GM12878 (cell line): ENCODE data around the gene ARID3A. TPM values are rescaled to one million over a fixed set of nuclear protein-coding genes. Genes with fewer than 3 reads are reported as not detected.

Experiments used
- CBX3 ChIP-seq: fragments of 200-600 bp; sonication (generic); IDR thresholded peaks from 2 replicates; pipeline ENCODE4 v1.6.1; 2016; ENCODE audit warnings: low read depth, borderline replicate concordance
- CHD4 ChIP-seq: fragments of 200-600 bp; sonication (generic); IDR thresholded peaks from 2 replicates; pipeline ENCODE4 v1.6.1; 2016; ENCODE audit warnings: mild to moderate bottlenecking
- DPF2 ChIP-seq: fragments of 450-650 bp; IDR thresholded peaks from 2 replicates; pipeline ENCODE4 v1.6.1; 2017; ENCODE audit warnings: mild to moderate bottlenecking
- ESRRA ChIP-seq: IDR thresholded peaks from 2 replicates; pipeline ENCODE4 v1.6.1; 2012; ENCODE audit warnings: mild to moderate bottlenecking, low read length, improper control_type of control experiment
- EZH2 ChIP-seq: IDR thresholded peaks from 2 replicates; pipeline ENCODE4 v1.6.1; 2012; ENCODE audit warnings: low read depth, mild to moderate bottlenecking, control low read depth, inconsistent platforms, low read length, borderline replicate concordance; ENCODE audit not compliant: control insufficient read depth
- FOXK2 ChIP-seq: fragments of 450-650 bp; IDR thresholded peaks from 2 replicates; pipeline ENCODE4 v1.6.1; 2017; ENCODE audit warnings: mild to moderate bottlenecking, moderate library complexity
- HCFC1 ChIP-seq: fragments of 150-350 bp; IDR thresholded peaks from 2 replicates; pipeline ENCODE4 v1.6.1; 2014; ENCODE audit warnings: low read length
- KAT2A ChIP-seq: conservative IDR thresholded peaks from 2 replicates; pipeline ENCODE4 v1.6.1; 2011; ENCODE audit warnings: low read depth, low read length; ENCODE audit not compliant: control insufficient read depth
- KLF5 ChIP-seq: fragments of 450-650 bp; IDR thresholded peaks from 2 replicates; pipeline ENCODE4 v1.6.1; 2014; ENCODE audit warnings: mild to moderate bottlenecking; ENCODE audit not compliant: partially characterized antibody
- MLLT1 ChIP-seq: fragments of 450-650 bp; IDR thresholded peaks from 2 replicates; pipeline ENCODE4 v1.6.1; 2016; ENCODE audit warnings: mild to moderate bottlenecking
- MTA2 ChIP-seq: fragments of 450-650 bp; IDR thresholded peaks from 2 replicates; pipeline ENCODE4 v1.6.1; 2016; ENCODE audit warnings: low read depth, mild to moderate bottlenecking, moderate library complexity
- MXI1 ChIP-seq: fragments of 150-350 bp; IDR thresholded peaks from 2 replicates; pipeline ENCODE4 v1.6.1; 2011; ENCODE audit warnings: low read depth, mild to moderate bottlenecking, inconsistent platforms, low read length, improper control_type of control experiment
- NFIC ChIP-seq: IDR thresholded peaks from 2 replicates; pipeline ENCODE4 v1.6.1; 2012; ENCODE audit warnings: low read depth, mild to moderate bottlenecking, inconsistent platforms, low read length, moderate library complexity
- NFXL1 ChIP-seq: fragments of 450-650 bp; IDR thresholded peaks from 2 replicates; pipeline ENCODE4 v1.6.1; 2017; ENCODE audit warnings: antibody characterized with exemption, mild to moderate bottlenecking, borderline replicate concordance
- NR2F1 ChIP-seq: fragments of 450-650 bp; conservative IDR thresholded peaks from 2 replicates; pipeline ENCODE4 v1.6.1; 2017; ENCODE audit warnings: mild to moderate bottlenecking
- PML ChIP-seq: IDR thresholded peaks from 2 replicates; pipeline ENCODE4 v1.6.1; 2012; ENCODE audit warnings: low read length, inconsistent platforms
- RAD51 ChIP-seq: fragments of 450-650 bp; IDR thresholded peaks from 2 replicates; pipeline ENCODE4 v1.6.1; 2016; ENCODE audit warnings: moderate library complexity, mild to moderate bottlenecking, inconsistent platforms
- RFX5 ChIP-seq: IDR thresholded peaks from 2 replicates; pipeline ENCODE4 v1.6.1; 2011; ENCODE audit warnings: low read depth, low read length, improper control_type of control experiment
- SP1 ChIP-seq: IDR thresholded peaks from one replicate; pipeline ENCODE4 v1.6.1; 2011; ENCODE audit warnings: low read depth, low read length
- SPI1 ChIP-seq: IDR thresholded peaks from 2 replicates; pipeline ENCODE4 v1.6.1; 2011; ENCODE audit warnings: low read depth, mild to moderate bottlenecking, low read length, moderate library complexity, borderline replicate concordance; ENCODE audit not compliant: insufficient read depth
- SREBF1 ChIP-seq: IDR thresholded peaks from 2 replicates; pipeline ENCODE4 v1.6.1; 2012; ENCODE audit warnings: mild to moderate bottlenecking, low read length
- SREBF2 ChIP-seq: IDR thresholded peaks from 2 replicates; pipeline ENCODE4 v1.6.1; 2012; ENCODE audit warnings: mild to moderate bottlenecking, low read length
- USF1 ChIP-seq: IDR thresholded peaks from 2 replicates; pipeline ENCODE4 v1.6.1; 2011; ENCODE audit warnings: borderline replicate concordance, low read depth, mild to moderate bottlenecking, moderate library complexity, mixed read lengths, low read length; ENCODE audit not compliant: insufficient read depth; ENCODE audit errors: extremely low read length
- YY1 ChIP-seq: IDR thresholded peaks from 2 replicates; pipeline ENCODE4 v1.6.1; 2011; ENCODE audit warnings: low read depth, mild to moderate bottlenecking, low read length
- ZNF217 ChIP-seq: fragments of 450-650 bp; IDR thresholded peaks from 2 replicates; pipeline ENCODE4 v1.6.1; 2017; ENCODE audit warnings: antibody characterized with exemption, mild to moderate bottlenecking
- ZNF274 ChIP-seq: IDR thresholded peaks from one replicate; pipeline ENCODE4 v1.8.0; 2011; ENCODE audit not compliant: insufficient read length, insufficient read depth
- polyA plus RNA-seq, 11 experiments: library from polyadenylated mRNA; depleted of rRNA in 4 of 11; unstranded in 6 of 11; stranded (reverse) in 5 of 11; fragments of >200 nt; fragmentation: Nextera tagmentation in 4 of 11; fragmentation: Illumina TruSeq in 1 of 11; extraction: Ambion mirVana in 4 of 11; extraction: Trizol in 1 of 11; gene quantifications; 1 replicate in 1 of 11; 2 replicates in 10 of 11; pipeline versions ENCODE4 v1.2.1 to v1.2.3, GENCODE V29; 2011 to 2016; ENCODE audit warnings: inconsistent platforms in 2 of 11, missing spikeins in 2 of 11, low read depth in 1 of 11
- total RNA-seq, 4 experiments: library from RNA; depleted of rRNA in 3 of 4; stranded (reverse); fragments of >200 nt in 3 of 4; fragmentation: Illumina TruSeq in 1 of 4; extraction: Trizol in 1 of 4; gene quantifications; 2 replicates each; pipeline versions ENCODE4 v1.2.1 to v1.2.3, GENCODE V29; 2013 to 2021
- TF ChIP-seq, protein P1 (sequence below): IDR thresholded peaks from 2 replicates; pipeline ENCODE4 v1.6.1; 2012; ENCODE audit warnings: low read depth, low read length, improper control_type of control experiment
- TF ChIP-seq, protein P2 (sequence below): IDR thresholded peaks from 2 replicates; pipeline ENCODE4 v1.6.1; 2011; ENCODE audit warnings: low read depth, mild to moderate bottlenecking, low read length, moderate library complexity, borderline replicate concordance; ENCODE audit errors: extremely low read depth

ARID3A gene
- total and polyA plus RNA-seq, 10 of the 15 experiments (the other 5 are each of a cell fraction or from before 2014, with no cell fraction given) = 0.76 to 70.0 (median 16.7) TPM

DNA sequence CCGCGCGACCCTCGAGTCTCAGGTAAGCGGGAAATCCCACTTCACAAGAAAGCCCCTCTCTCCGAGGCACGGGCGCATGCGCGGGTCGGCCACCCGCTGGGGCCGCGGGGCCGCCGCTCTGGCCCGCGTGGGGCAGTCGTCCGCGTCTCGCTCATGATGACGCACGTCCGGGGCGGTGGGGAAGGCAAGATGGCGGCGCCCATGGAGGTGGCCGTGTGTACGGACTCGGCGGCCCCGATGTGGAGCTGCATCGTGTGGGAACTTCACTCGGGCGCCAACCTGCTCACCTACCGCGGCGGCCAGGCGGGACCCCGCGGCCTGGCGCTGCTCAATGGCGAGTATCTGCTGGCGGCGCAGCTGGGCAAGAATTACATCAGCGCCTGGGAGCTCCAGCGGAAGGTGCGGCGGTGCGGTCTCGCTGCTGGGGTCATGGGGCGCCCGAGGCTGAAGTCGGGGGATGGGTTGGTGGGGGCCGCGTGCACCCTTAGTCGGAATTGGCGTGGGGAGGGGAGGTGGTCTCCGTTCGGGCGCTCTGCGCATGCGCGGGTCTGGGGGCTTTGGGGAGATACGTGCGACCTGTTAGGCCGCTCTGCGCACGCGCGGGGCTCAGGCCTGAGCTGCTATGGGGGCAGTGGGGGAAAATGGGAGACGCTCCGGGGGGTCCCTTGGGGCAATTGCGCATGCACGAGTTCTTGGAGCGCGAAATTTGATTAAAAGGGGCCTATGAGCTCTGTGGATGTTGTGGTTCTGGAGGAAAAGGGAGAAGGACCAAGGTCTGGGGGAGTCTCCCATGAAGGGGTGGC, 58.5 kb downstream of the ARID3A start, which contains the start of gene WDR18 (continued):
- no peak for TF ChIP-seq SREBF1
- TF ChIP-seq, protein P1, sequence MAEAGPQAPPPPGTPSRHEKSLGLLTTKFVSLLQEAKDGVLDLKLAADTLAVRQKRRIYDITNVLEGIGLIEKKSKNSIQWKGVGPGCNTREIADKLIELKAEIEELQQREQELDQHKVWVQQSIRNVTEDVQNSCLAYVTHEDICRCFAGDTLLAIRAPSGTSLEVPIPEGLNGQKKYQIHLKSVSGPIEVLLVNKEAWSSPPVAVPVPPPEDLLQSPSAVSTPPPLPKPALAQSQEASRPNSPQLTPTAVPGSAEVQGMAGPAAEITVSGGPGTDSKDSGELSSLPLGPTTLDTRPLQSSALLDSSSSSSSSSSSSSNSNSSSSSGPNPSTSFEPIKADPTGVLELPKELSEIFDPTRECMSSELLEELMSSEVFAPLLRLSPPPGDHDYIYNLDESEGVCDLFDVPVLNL = peak; percentile 79
- no peak for TF ChIP-seq ZNF274
- no peak for TF ChIP-seq CBX3
- no peak for TF ChIP-seq RFX5
- TF ChIP-seq KLF5 = peak; percentile 57
- peak; percentile 74 for TF ChIP-seq DPF2
- TF ChIP-seq EZH2 = no peak
- no peak; the same call in 1 of the 2 replicates for TF ChIP-seq FOXK2
- no peak for TF ChIP-seq SREBF2
- TF ChIP-seq ESRRA = no peak
- TF ChIP-seq MXI1 = peak; percentile 89
- TF ChIP-seq RAD51 = no peak
- no peak for TF ChIP-seq NFXL1
- TF ChIP-seq CHD4 = no peak
- no peak for TF ChIP-seq ZNF217
- peak; percentile 71 for TF ChIP-seq NR2F1
- TF ChIP-seq HCFC1 = peak; percentile 84
- TF ChIP-seq, protein P2, sequence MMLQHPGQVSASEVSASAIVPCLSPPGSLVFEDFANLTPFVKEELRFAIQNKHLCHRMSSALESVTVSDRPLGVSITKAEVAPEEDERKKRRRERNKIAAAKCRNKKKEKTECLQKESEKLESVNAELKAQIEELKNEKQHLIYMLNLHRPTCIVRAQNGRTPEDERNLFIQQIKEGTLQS = peak; percentile 70; the same call in 1 of the 2 replicates
- TF ChIP-seq PML = no peak; the same call in 1 of the 2 replicates
- TF ChIP-seq NFIC = no peak
- no peak for TF ChIP-seq KAT2A
- TF ChIP-seq SP1 = peak; percentile 70
- TF ChIP-seq USF1 = peak; percentile 52
- no peak for TF ChIP-seq SPI1
- no peak; the same call in 1 of the 2 replicates for TF ChIP-seq MLLT1
- no peak for TF ChIP-seq MTA2
- peak; percentile 100 for TF ChIP-seq YY1
